Activated effector memory CD4-positive, alpha-beta T cell treated with anti-CD3 and anti-CD28 coated beads, Interleukin-2, amount 50 U/mL, for 16 hours (primary cell): ENCODE measurements around the gene THOC1.

Experiments used
- DNase-seq: peaks from one replicate; pipeline ENCODE4 v3.0.0-alpha.2; 2020

The THOC1 gene

GRCh38 chr18:213505-213904, 54.3 kb downstream of the THOC1 start:
- no peak for DNase-seq

- no peak for DNase-seq
Observed at GRCh38 chr18:212780-213179, 55.1 kb downstream of the THOC1 start.

DNA sequence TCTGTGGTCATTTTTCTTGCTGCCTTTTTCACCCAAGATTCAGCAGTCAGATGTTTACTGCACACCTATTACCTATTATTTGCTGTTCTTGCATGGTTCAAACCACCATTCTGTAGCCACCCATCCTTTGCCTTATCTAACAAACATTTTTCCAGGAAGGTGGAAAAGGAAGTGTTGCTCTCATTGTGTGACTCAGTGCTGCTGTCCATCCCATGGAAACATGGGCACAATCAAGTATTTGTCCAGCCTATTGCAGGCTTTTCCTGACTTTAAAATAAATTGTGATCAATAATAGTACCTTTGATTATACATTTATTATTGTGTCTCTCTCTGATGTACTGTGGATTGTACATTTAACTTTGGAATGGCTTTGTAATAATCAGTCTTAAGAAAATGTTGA, 56.3 kb downstream of the THOC1 start:
- DNase-seq = no peak

- DNase-seq = no peak
Observed at GRCh38 chr18:210733-211132, 57.1 kb downstream of the THOC1 start.

DNA sequence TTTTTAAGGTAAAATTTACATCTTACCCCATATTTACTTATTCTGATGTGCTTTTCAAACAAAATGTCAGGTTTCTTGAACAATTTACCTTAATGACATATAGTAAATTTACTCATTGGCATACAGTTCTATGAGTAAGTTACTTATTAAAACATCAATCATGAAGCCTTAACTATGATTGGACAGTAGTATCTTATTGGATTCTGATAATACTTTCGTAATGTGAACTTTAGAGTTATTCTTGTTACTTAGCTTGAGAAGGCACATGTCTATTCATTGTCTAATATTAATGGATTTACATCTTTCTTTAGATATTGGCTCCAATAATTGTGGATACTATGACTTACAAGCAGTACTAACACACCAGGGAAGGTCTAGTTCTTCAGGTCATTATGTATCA, 57.8 kb downstream of the THOC1 start:
- DNase-seq = no peak

DNA sequence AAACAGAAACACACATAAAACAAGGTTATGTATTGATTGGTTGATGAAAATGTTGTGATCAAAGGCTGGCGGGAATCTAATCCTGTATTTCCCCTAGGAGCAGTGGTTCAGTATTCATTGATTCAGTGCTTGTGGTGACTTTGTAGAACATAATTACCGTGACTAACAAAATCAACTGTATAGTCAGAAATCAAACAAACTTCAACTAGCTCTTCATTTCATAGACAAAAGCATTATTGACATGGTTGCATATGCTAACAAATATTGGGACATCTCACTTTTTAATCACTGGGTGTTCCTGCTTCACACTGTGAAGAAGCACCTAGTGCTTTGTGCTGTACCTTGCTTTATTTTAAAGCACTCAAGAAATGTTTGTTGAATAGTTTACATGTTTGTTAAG, 68.1 kb downstream of the THOC1 start:
- no peak for DNase-seq

GRCh38 chr18:199214-199613, 68.6 kb downstream of the THOC1 start:
- no peak for DNase-seq

- no peak for DNase-seq
Observed at GRCh38 chr18:195651-196050, 72.2 kb downstream of the THOC1 start.

DNA sequence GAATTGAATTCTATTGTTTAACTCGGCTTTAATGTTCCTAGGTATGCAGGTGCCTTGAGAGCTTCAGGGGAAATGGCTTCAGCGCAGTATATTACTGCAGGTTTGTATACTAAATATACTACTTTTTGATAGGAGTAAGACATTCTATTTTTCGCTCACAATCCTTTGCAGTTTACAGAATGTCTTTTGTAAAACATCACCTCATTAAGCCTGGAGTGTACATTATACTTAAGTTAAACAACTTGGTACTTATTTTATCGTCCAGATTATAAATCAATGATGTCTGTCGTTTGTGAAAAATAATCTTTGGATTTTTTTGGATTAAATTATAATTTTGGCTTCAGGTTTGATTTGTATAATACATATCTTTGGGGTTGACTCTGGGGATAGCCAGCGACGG, 75.0 kb downstream of the THOC1 start:
- DNase-seq = no peak

- no peak for DNase-seq
Observed at GRCh38 chr18:191725-192124, 76.1 kb downstream of the THOC1 start.

DNA sequence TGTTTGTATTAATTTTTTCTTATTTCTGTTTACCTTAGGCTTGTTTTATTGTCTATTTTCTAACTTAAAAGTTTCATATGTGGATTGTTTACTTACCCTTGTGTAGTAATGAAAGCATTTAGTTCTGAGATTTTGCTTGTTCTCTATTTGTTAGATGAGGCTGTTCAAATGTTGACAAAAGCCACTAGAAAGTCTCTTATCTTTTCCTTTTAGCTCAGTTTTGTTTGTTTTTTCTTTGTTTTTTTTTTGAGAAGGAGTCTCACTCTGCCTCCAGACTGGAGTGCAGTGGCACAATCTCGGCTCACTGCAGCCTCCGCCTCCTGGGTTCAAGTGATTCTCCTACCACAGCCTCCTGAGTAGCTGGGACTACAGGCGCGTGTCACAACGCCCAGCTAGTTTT, 78.6 kb downstream of the THOC1 start:
- DNase-seq = no peak

GRCh38 chr18:183769-184168, 84.1 kb downstream of the THOC1 start:
- DNase-seq = no peak

GRCh38 chr18:181711-182110, 86.1 kb downstream of the THOC1 start:
- DNase-seq = no peak

DNA sequence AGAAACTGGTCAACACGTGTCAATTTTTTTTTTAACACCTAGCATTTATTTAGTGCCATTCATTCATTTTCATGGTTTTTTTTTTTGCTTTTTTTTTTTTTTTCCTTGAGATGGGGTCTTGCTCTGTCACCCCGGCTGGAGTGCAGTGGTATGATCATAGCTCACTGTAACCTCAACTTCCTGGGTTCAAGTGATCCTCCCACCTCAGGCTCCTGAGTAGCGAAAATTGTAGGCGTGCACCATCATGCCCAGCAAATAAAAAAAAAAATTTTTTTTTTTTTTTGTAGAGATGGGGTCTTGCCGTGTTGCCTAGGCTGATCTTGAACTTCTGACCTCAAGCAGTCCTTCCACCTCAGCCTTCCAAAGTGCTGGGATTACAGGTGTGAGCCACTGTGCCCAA, 88.3 kb downstream of the THOC1 start:
- no peak for DNase-seq

- no peak for DNase-seq
Observed at GRCh38 chr18:172361-172760, 95.5 kb downstream of the THOC1 start.
